Measurements from ENCODE around the gene TAS1R1.

The TAS1R1 gene

GRCh38 chr1:6578624-6579373 lies 23.7 kb downstream of the TAS1R1 start:
- no peak overlapping the region for H3K9ac ChIP-seq (ENCODE audit: low read depth, low read length)
- H3K4me1 ChIP-seq (ENCODE audit: control insufficient read depth, insufficient read depth, low read length) = peaks cover 6% of the 10 kb centered on the region
- no peaks in the 10 kb centered on the region for H3K27me3 ChIP-seq (ENCODE audit: control insufficient read depth, insufficient read depth, low read length)
- H3K9me3 ChIP-seq (ENCODE audit: control insufficient read depth, insufficient read depth, low read length) = no peaks in the 10 kb centered on the region
- H3K36me3 ChIP-seq (ENCODE audit: control insufficient read depth, insufficient read depth, low read length) = no peaks in the 10 kb centered on the region
- peak overlapping the region; percentile 72 for H3K4me3 ChIP-seq (ENCODE audit: low read depth, low read length)

GRCh38 chr1:6579374-6580118 lies 24.4 kb downstream of the TAS1R1 start, which contains the start of gene ZBTB48:
Gene ZBTB48 (plus strand): TSS chr1:6579994. CDS start chr1:6580610, 616 bp downstream.
- Histone ChIP-seq H3K27me3 (ENCODE audit: control insufficient read depth, insufficient read depth, low read length) (no peaks in the 10 kb centered on the region), H3K4me3 (ENCODE audit: low read depth, low read length) (peak within 1 kb of the TSS; percentile 72), H3K9me3 (ENCODE audit: control insufficient read depth, insufficient read depth, low read length) (no peaks in the 10 kb centered on the region), H3K36me3 (ENCODE audit: control insufficient read depth, insufficient read depth, low read length) (no peaks in the 10 kb centered on the region), H3K4me1 (ENCODE audit: control insufficient read depth, insufficient read depth, low read length) (peaks cover 4% of the 10 kb centered on the region), H3K9ac (ENCODE audit: low read depth, low read length) (peak within 1 kb of the TSS; percentile 9)

DNA sequence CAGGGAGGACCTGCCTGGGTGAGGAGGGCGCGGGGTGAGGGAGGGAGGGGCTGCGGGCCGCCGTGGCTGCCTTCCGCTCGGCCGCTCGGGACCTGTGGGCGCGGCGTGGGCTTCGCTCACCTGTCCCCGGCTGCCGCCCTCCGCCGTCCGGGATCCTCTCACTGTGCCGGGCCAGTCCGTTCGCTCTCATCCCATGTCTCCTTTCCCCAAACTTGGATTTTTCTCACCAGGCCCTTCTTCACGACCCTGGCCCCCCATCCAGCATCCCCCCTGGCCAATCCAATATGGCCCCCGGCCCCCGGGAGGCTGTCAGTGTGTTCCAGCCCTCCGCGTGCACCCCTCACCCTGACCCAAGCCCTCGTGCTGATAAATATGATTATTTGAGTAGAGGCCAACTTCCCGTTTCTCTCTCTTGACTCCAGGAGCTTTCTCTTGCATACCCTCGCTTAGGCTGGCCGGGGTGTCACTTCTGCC lies 25.0 kb downstream of the TAS1R1 start:
- H3K36me3 ChIP-seq (ENCODE audit: control insufficient read depth, insufficient read depth, low read length) = no peaks in the 10 kb centered on the region
- no peaks in the 10 kb centered on the region for H3K27me3 ChIP-seq (ENCODE audit: control insufficient read depth, insufficient read depth, low read length)
- H3K9me3 ChIP-seq (ENCODE audit: control insufficient read depth, insufficient read depth, low read length) = no peaks in the 10 kb centered on the region
- peak overlapping the region; percentile 9 for H3K9ac ChIP-seq (ENCODE audit: low read depth, low read length)
- H3K4me3 ChIP-seq (ENCODE audit: low read depth, low read length) = peak overlapping the region; percentile 72
- H3K4me1 ChIP-seq (ENCODE audit: control insufficient read depth, insufficient read depth, low read length) = peaks cover 4% of the 10 kb centered on the region

GRCh38 chr1:6580593-6581409 lies 25.7 kb downstream of the TAS1R1 start:
- H3K4me3 ChIP-seq (ENCODE audit: low read depth, low read length) = peak overlapping the region; percentile 72
- H3K4me1 ChIP-seq (ENCODE audit: control insufficient read depth, insufficient read depth, low read length) = peaks cover 4% of the 10 kb centered on the region
- no peaks in the 10 kb centered on the region for H3K27me3 ChIP-seq (ENCODE audit: control insufficient read depth, insufficient read depth, low read length)
- no peak overlapping the region for H3K9ac ChIP-seq (ENCODE audit: low read depth, low read length)
- H3K9me3 ChIP-seq (ENCODE audit: control insufficient read depth, insufficient read depth, low read length) = no peaks in the 10 kb centered on the region
- no peaks in the 10 kb centered on the region for H3K36me3 ChIP-seq (ENCODE audit: control insufficient read depth, insufficient read depth, low read length)

DNA sequence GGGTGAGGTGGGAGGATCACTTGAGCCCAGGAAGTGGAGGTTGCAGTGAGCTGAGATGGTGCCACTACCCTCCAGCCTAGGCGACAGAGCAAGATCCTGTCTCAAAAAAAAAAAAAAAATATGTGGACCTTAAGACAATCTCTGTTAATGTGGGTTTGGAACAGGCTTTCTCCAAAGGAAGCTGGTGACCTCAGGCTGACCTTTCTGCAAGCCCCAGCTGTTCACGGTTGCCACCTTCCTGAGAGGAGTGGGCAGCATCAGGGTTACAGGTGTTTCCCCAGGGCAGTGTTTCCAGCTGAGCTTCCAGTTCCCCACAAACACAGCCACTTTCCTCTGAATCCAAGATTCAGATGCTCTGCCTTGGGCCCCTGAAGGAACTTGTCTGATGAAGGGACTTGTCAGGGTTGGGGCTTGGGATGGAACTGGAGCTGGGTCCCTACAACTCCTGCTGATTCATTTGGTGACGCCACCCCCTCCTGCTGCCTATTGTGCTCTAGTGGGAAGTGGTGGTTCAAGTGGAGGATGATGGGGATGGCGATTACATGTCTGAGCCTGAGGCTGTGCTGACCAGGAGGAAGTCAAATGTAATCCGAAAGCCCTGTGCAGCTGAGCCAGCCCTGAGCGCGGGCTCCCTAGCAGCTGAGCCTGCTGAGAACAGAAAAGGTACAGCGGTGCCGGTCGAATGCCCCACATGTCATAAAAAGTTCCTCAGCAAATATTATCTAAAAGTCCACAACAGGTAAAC lies 26.6 kb downstream of the TAS1R1 start:
- Histone ChIP-seq H3K4me1 (ENCODE audit: control insufficient read depth, insufficient read depth, low read length) (peaks cover 4% of the 10 kb centered on the region), H3K9me3 (ENCODE audit: control insufficient read depth, insufficient read depth, low read length) (no peaks in the 10 kb centered on the region), H3K27me3 (ENCODE audit: control insufficient read depth, insufficient read depth, low read length) (no peaks in the 10 kb centered on the region), H3K36me3 (ENCODE audit: control insufficient read depth, insufficient read depth, low read length) (no peaks in the 10 kb centered on the region), H3K9ac (ENCODE audit: low read depth, low read length) (no peak overlapping the region), H3K4me3 (ENCODE audit: low read depth, low read length) (no peak overlapping the region)

DNA sequence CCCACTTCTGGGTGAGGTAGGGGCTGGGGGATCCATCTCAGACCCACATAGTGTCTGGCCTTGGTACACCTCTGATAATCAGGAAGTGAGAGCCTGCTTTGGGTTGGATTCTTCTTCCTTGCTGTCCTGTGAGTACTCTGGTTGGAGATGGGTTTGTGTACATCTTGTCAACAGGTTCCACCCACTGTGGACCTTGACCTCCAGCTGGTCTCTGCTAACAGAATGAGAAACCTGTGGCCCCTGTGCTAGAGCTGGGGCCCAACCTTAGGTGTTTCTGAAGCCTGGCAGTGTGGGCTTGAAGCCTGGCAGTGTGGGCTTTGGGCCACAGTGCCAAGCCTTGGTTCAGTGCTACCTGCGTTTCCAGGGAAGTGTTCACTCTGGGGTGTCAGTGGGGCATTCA lies 27.3 kb downstream of the TAS1R1 start:
- no peak overlapping the region for H3K4me3 ChIP-seq (ENCODE audit: low read depth, low read length)
- H3K4me1 ChIP-seq (ENCODE audit: control insufficient read depth, insufficient read depth, low read length) = peaks cover 4% of the 10 kb centered on the region
- H3K27me3 ChIP-seq (ENCODE audit: control insufficient read depth, insufficient read depth, low read length) = no peaks in the 10 kb centered on the region
- H3K9ac ChIP-seq (ENCODE audit: low read depth, low read length) = no peak overlapping the region
- H3K9me3 ChIP-seq (ENCODE audit: control insufficient read depth, insufficient read depth, low read length) = no peaks in the 10 kb centered on the region
- H3K36me3 ChIP-seq (ENCODE audit: control insufficient read depth, insufficient read depth, low read length) = no peaks in the 10 kb centered on the region

GRCh38 chr1:6584126-6585080 lies 29.3 kb downstream of the TAS1R1 start:
- H3K27me3 ChIP-seq (ENCODE audit: control insufficient read depth, insufficient read depth, low read length) = no peaks in the 10 kb centered on the region
- no peaks in the 10 kb centered on the region for H3K9me3 ChIP-seq (ENCODE audit: control insufficient read depth, insufficient read depth, low read length)
- peaks cover under 1% of the 10 kb centered on the region for H3K4me1 ChIP-seq (ENCODE audit: control insufficient read depth, insufficient read depth, low read length)
- H3K36me3 ChIP-seq (ENCODE audit: control insufficient read depth, insufficient read depth, low read length) = peaks cover 16% of the 10 kb centered on the region
- H3K9ac ChIP-seq (ENCODE audit: low read depth, low read length) = no peak overlapping the region
- H3K4me3 ChIP-seq (ENCODE audit: low read depth, low read length) = no peak overlapping the region

- H3K27me3 ChIP-seq (ENCODE audit: control insufficient read depth, insufficient read depth, low read length) = no peaks in the 10 kb centered on the region
- H3K36me3 ChIP-seq (ENCODE audit: control insufficient read depth, insufficient read depth, low read length) = peaks cover 18% of the 10 kb centered on the region
- H3K9me3 ChIP-seq (ENCODE audit: control insufficient read depth, insufficient read depth, low read length) = no peaks in the 10 kb centered on the region
- no peaks in the 10 kb centered on the region for H3K4me1 ChIP-seq (ENCODE audit: control insufficient read depth, insufficient read depth, low read length)
- no peak overlapping the region for H3K9ac ChIP-seq (ENCODE audit: low read depth, low read length)
- no peak overlapping the region for H3K4me3 ChIP-seq (ENCODE audit: low read depth, low read length)
These were observed 30.1 kb downstream of the TAS1R1 start for GRCh38 chr1:6585081-6585722.

DNA sequence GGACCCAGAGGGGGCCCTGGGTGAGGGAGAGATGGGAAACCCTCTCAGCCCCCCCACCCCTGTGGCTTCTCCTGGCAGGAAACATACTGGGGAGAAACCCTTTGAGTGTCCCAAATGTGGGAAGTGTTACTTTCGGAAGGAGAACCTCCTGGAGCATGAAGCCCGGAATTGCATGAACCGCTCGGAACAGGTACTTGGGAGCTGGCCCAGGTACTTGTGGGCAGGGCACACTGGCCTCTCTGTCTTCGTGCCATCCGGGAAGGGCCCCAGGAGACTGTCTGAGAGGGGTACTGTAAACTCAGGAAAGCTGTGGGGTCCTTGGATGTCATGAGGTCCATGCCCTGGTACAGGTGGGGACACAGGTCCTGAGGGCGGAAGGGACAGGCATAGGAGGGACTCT lies 30.7 kb downstream of the TAS1R1 start:
- H3K4me1 ChIP-seq (ENCODE audit: control insufficient read depth, insufficient read depth, low read length) = no peaks in the 10 kb centered on the region
- no peaks in the 10 kb centered on the region for H3K27me3 ChIP-seq (ENCODE audit: control insufficient read depth, insufficient read depth, low read length)
- no peak overlapping the region for H3K4me3 ChIP-seq (ENCODE audit: low read depth, low read length)
- H3K36me3 ChIP-seq (ENCODE audit: control insufficient read depth, insufficient read depth, low read length) = peaks cover 18% of the 10 kb centered on the region
- H3K9me3 ChIP-seq (ENCODE audit: control insufficient read depth, insufficient read depth, low read length) = no peaks in the 10 kb centered on the region
- no peak overlapping the region for H3K9ac ChIP-seq (ENCODE audit: low read depth, low read length)

DNA sequence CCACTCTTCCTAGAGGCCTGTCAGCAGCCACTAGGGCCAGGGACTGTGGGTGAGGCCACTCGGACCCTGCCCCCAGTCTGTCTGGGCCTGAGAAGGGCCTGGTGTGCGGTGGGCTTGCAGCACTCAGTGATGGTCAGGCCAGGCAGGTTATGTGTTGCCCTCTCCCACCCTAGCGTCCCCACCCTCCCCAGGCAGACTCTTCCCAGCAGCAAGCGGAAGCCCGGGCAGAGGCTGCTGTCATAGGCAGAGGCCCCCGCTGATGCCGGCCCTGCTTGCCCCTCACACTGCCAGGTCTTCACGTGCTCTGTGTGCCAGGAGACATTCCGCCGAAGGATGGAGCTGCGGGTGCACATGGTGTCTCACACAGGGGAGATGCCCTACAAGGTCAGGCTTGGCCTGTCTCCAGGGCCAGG lies 31.3 kb downstream of the TAS1R1 start:
- Histone ChIP-seq H3K36me3 (ENCODE audit: control insufficient read depth, insufficient read depth, low read length) (peaks cover 18% of the 10 kb centered on the region), H3K4me1 (ENCODE audit: control insufficient read depth, insufficient read depth, low read length) (no peaks in the 10 kb centered on the region), H3K9ac (ENCODE audit: low read depth, low read length) (no peak overlapping the region), H3K4me3 (ENCODE audit: low read depth, low read length) (no peak overlapping the region), H3K27me3 (ENCODE audit: control insufficient read depth, insufficient read depth, low read length) (no peaks in the 10 kb centered on the region), H3K9me3 (ENCODE audit: control insufficient read depth, insufficient read depth, low read length) (no peaks in the 10 kb centered on the region)
